CD4-positive, alpha-beta T cell (primary cell): ENCODE results near the gene EPS8L3. TPM values are rescaled to one million over a fixed set of nuclear protein-coding genes. Genes with fewer than 3 reads are reported as not detected.

Experiments used
- ATAC-seq: fragments of 200-7000 bp; cut with Tn5 transposase; one replicate; pipeline ENCODE4 v1.10.0; 2022; ENCODE audit warnings: mild to moderate bottlenecking; ENCODE audit not compliant: poor library complexity
- CTCF ChIA-PET: fragments of 350-600 bp; sonication (Branson Sonifier 250); formaldehyde crosslinking; loops from one replicate; lab custom pipeline; 2021; ENCODE audit warnings: antibody characterized with exemption, inconsistent platforms; lab: Charles Lee
- POLR2A ChIA-PET: fragments of 350-600 bp; sonication (Branson Sonifier 250); formaldehyde crosslinking; loops from one replicate; lab custom pipeline; 2021; ENCODE audit warnings: antibody characterized with exemption, inconsistent platforms; lab: Charles Lee
- DNase-seq, 14 experiments: peaks; one replicate each; pipeline ENCODE4 v3.0.0-alpha.2; 2013 to 2020; ENCODE audit warnings: mixed read lengths in 2 of 14
- H3K27ac ChIP-seq, 2 donors: one replicate each; pipeline versions ENCODE4 v1.5.1 to v1.7.0; 2013; ENCODE audit warnings: low read length in 2 of 2, low read depth in 1 of 2, mild to moderate bottlenecking in 1 of 2
- H3K27me3 ChIP-seq, 2 experiments: 1 replicate in 1 of 2; 2 replicates in 1 of 2; pipeline versions ENCODE4 v1.6.1 to v1.7.0; 2013; ENCODE audit warnings: low read length in 2 of 2, control low read depth in 1 of 2, mild to moderate bottlenecking in 1 of 2, moderate library complexity in 1 of 2; ENCODE audit not compliant: insufficient read depth in 2 of 2, control insufficient read depth in 1 of 2
- H3K36me3 ChIP-seq: one replicate; pipeline ENCODE4 v1.6.1; 2013; ENCODE audit warnings: low read length, control low read depth; ENCODE audit not compliant: insufficient read depth
- H3K4me1 ChIP-seq: one replicate; pipeline ENCODE4 v1.6.1; 2013; ENCODE audit warnings: low read length, control low read depth; ENCODE audit not compliant: insufficient read depth
- H3K4me3 ChIP-seq: one replicate; pipeline ENCODE4 v1.5.1; 2013; ENCODE audit warnings: mild to moderate bottlenecking, low read length, moderate library complexity
- H3K9me3 ChIP-seq, 2 experiments: 1 replicate in 1 of 2; 2 replicates in 1 of 2; pipeline versions ENCODE4 v1.6.1 to v1.7.0; 2013; ENCODE audit warnings: low read length in 2 of 2, mild to moderate bottlenecking in 2 of 2, control low read depth in 1 of 2, moderate library complexity in 1 of 2; ENCODE audit not compliant: control insufficient read depth in 1 of 2, insufficient read depth in 1 of 2
- H3K27ac Mint-ChIP-seq: one replicate; pipeline ENCODE4 v1.8.0; 2020; ENCODE audit warnings: mixed read lengths
- H3K27me3 Mint-ChIP-seq: one replicate; pipeline ENCODE4 v1.8.0; 2021; ENCODE audit warnings: mixed read lengths
- H3K36me3 Mint-ChIP-seq: one replicate; pipeline ENCODE4 v1.8.0; 2021; ENCODE audit warnings: low read depth, mixed read lengths
- H3K4me1 Mint-ChIP-seq: one replicate; pipeline ENCODE4 v1.8.0; 2021; ENCODE audit warnings: low read depth, mixed read lengths
- H3K4me3 Mint-ChIP-seq: one replicate; pipeline ENCODE4 v1.8.0; 2020; ENCODE audit warnings: mild to moderate bottlenecking, mixed read lengths
- H3K9me3 Mint-ChIP-seq: one replicate; pipeline ENCODE4 v1.8.0; 2020; ENCODE audit warnings: mixed read lengths
- intact Hi-C, 2 experiments: fragments of 100-400 bp; cut with DNase I in 1 of 2; cut with micrococcal nuclease in 1 of 2; formaldehyde crosslinking; loops; one replicate each; pipeline versions ENCODE4 v1.15.1 to v1.9.0; 2023 to 2025; cut with DNase I, micrococcal nuclease
- total RNA-seq, 174 experiments: library from RNA in 2 of 174; stranded (reverse) in 2 of 174; gene quantifications; one replicate each; pipeline ENCODE4 v1.2.3 and lab custom pipeline; 2021 to 2026
- TF ChIP-seq, protein P1 (sequence below): fragments of 200-600 bp; IDR thresholded peaks from one replicate; pipeline ENCODE4 v1.8.0; 2022; ENCODE audit warnings: antibody characterized with exemption, mild to moderate bottlenecking

EPS8L3 gene
- total RNA-seq, 2 experiments from 2014 or later = not detected

DNA sequence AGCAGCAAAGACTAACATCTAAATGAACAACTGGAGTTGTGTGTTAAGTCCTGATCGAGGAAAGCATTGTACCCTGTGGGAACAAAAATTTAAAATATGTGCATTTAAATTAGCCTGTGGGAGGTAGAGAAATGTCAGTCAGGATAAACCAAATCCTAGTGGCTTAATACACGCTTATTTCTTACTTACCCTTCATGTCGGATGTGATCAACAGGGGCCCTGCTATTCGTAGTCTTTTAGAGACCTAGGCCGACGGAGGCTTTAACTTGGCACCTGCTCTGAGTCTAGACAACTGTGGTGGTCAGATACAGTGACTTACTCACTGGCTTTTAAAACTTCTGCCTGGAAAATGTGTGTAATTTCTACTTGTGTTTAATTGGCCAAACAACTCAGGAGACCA, 33.1 kb downstream of the EPS8L3 start:
- Histone ChIP-seq H3K4me3 (no peak overlapping the region), H3K9me3 (no peaks in the 10 kb centered on the region), H3K27me3 (peaks cover 0 to 3% of the 10 kb centered on the region in 2 experiments), H3K4me1 (no peaks in the 10 kb centered on the region), H3K36me3 (no peaks in the 10 kb centered on the region), H3K27ac (no peak overlapping the region)
- Mint-ChIP-seq H3K27me3 (no peaks in the 10 kb centered on the region), H3K27ac (no peak overlapping the region), H3K36me3 (peaks cover 14% of the 10 kb centered on the region), H3K9me3 (no peaks in the 10 kb centered on the region), H3K4me1 (no peaks in the 10 kb centered on the region), H3K4me3 (no peak overlapping the region)
- ATAC-seq (no peak), DNase-seq (no peak)
- ChIA-PET CTCF (no interaction called here), POLR2A (no interaction called here)
- TF ChIP-seq, protein P1, sequence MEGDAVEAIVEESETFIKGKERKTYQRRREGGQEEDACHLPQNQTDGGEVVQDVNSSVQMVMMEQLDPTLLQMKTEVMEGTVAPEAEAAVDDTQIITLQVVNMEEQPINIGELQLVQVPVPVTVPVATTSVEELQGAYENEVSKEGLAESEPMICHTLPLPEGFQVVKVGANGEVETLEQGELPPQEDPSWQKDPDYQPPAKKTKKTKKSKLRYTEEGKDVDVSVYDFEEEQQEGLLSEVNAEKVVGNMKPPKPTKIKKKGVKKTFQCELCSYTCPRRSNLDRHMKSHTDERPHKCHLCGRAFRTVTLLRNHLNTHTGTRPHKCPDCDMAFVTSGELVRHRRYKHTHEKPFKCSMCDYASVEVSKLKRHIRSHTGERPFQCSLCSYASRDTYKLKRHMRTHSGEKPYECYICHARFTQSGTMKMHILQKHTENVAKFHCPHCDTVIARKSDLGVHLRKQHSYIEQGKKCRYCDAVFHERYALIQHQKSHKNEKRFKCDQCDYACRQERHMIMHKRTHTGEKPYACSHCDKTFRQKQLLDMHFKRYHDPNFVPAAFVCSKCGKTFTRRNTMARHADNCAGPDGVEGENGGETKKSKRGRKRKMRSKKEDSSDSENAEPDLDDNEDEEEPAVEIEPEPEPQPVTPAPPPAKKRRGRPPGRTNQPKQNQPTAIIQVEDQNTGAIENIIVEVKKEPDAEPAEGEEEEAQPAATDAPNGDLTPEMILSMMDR = no peak
- intact Hi-C loops = no loop called here

DNA sequence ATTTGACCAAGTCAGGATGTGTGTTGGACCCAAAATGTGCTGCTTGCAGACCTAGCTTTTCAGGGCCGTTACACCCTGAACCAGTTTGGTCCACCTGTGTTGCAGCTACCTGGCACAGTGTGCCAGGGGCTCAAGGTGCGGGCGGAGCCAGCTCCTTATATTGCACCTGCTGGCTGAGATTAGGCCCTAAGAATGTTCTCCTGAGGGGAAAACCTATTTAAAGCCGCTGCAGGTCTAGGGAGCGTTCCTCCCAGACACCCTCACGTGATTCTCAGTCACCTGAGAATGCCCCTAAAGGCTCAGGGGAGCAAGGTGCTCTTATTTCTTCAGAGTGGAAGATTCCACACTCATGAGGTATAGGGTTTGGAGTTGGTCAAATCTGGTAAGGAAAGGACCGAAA, 34.9 kb downstream of the EPS8L3 start:
- ATAC-seq (no peak), DNase-seq (no peak)
- no peaks in the 10 kb centered on the region for H3K27me3 Mint-ChIP-seq
- no peaks in the 10 kb centered on the region for H3K36me3 Mint-ChIP-seq
- H3K9me3 Mint-ChIP-seq = no peaks in the 10 kb centered on the region
- no peak overlapping the region for H3K27ac ChIP-seq
- peaks cover 0 to 3% of the 10 kb centered on the region in 2 experiments for H3K27me3 ChIP-seq
- H3K4me3 Mint-ChIP-seq = no peak overlapping the region
- ChIA-PET CTCF (no interaction called here), POLR2A (no interaction called here)
- no peaks in the 10 kb centered on the region for H3K4me1 Mint-ChIP-seq
- no peak overlapping the region for H3K27ac Mint-ChIP-seq
- intact Hi-C loops = no loop called here
- TF ChIP-seq, protein P1 = no peak
- no peaks in the 10 kb centered on the region for H3K36me3 ChIP-seq
- H3K9me3 ChIP-seq = no peaks in the 10 kb centered on the region
- H3K4me1 ChIP-seq = no peaks in the 10 kb centered on the region
- no peak overlapping the region for H3K4me3 ChIP-seq

DNA sequence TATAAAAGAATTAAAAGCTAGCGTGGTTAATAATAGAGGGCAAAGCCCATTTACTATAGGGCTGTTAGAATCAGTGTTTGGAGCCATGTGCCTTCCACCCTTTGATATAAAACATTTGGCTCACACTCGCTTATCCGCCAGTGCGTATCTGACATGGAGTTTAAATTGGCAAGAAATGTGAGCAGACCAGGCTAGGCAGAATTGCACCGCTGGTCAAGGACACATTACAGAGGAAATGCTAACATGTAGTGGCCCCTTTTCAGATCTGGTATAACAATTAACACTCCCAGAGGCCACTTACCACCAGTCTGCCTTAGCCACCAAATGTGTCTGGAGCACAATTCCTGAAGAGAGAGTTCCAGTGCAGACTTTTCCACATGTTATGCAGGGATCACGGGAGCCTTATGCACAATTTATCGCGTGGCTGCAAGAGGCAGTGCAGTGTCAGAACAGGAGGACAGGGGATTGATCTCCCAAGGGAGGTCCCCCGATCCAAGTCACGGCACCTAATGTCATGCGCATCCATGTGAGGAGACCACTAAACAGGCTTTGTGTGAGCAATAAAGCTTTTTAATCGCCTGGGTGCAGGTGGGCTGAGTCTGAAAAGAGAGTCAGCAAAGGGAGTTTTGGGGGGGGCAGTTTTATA, 36.9 kb downstream of the EPS8L3 start:
- no peaks in the 10 kb centered on the region for H3K36me3 Mint-ChIP-seq
- DNase-seq (no peak), ATAC-seq (no peak)
- H3K4me1 ChIP-seq = no peaks in the 10 kb centered on the region
- no peak overlapping the region for H3K4me3 Mint-ChIP-seq
- POLR2A ChIA-PET = no interaction called here
- H3K27me3 ChIP-seq = peaks cover 0 to 3% of the 10 kb centered on the region in 2 experiments
- CTCF ChIA-PET = no interaction called here
- no peaks in the 10 kb centered on the region for H3K9me3 ChIP-seq
- intact Hi-C loops = no loop called here
- H3K27ac Mint-ChIP-seq = no peak overlapping the region
- H3K9me3 Mint-ChIP-seq = no peaks in the 10 kb centered on the region
- no peak overlapping the region for H3K4me3 ChIP-seq
- TF ChIP-seq, protein P1 = no peak
- H3K27ac ChIP-seq = no peak overlapping the region
- no peaks in the 10 kb centered on the region for H3K36me3 ChIP-seq
- no peaks in the 10 kb centered on the region for H3K4me1 Mint-ChIP-seq
- no peaks in the 10 kb centered on the region for H3K27me3 Mint-ChIP-seq
